A673 (cell line): ENCODE measurements around the gene NDST1. TPM values are rescaled to one million over a fixed set of nuclear protein-coding genes. Genes with fewer than 3 reads are reported as not detected.

ENCODE experiments used
- BruUV-seq: library from RNA; stranded (reverse); fragments of 400-500 nt; replicated peaks from 2 replicates; lab custom pipeline; 2021; lab: Mats Ljungman, UMichigan
- CTCF ChIA-PET: fragments of 300-600 bp; sonication (Branson Sonifier 250); formaldehyde crosslinking; loops from one replicate; lab custom pipeline; 2022; ENCODE audit warnings: antibody characterized with exemption; lab: Charles Lee
- POLR2A ChIA-PET: fragments of 300-600 bp; sonication (Branson Sonifier 250); formaldehyde crosslinking; loops from one replicate; lab custom pipeline; 2022; ENCODE audit warnings: antibody characterized with exemption; ENCODE audit not compliant: low non-redundant PET; lab: Charles Lee
- DNase-seq: peaks from one replicate; pipeline ENCODE4 v3.0.0-alpha.2; 2015; ENCODE audit warnings: low spot score
- H3K27ac ChIP-seq: fragments of 200-600 bp; sonication (generic); 2 replicates; pipeline ENCODE4 v1.5.1; 2016; ENCODE audit warnings: mixed run types, low read depth, mild to moderate bottlenecking, mixed read lengths, antibody characterized with exemption, low read length; ENCODE audit not compliant: poor library complexity, severe bottlenecking
- H3K27me3 ChIP-seq: fragments of 200-600 bp; sonication (generic); replicated peaks from 2 replicates; pipeline ENCODE4 v1.6.1; 2017; ENCODE audit warnings: mixed run types, low read depth, mild to moderate bottlenecking, mixed read lengths, antibody characterized with exemption, low read length; ENCODE audit not compliant: insufficient read depth, poor library complexity
- H3K36me3 ChIP-seq: fragments of 200-600 bp; sonication (generic); 2 replicates; pipeline ENCODE4 v1.6.1; 2016; ENCODE audit warnings: mixed run types, mild to moderate bottlenecking, mixed read lengths, antibody characterized with exemption, low read length; ENCODE audit not compliant: insufficient read depth, poor library complexity, severe bottlenecking
- H3K4me1 ChIP-seq: fragments of 200-600 bp; sonication (generic); 2 replicates; pipeline ENCODE4 v1.6.1; 2017; ENCODE audit warnings: mixed run types, mild to moderate bottlenecking, mixed read lengths, antibody characterized with exemption, low read length; ENCODE audit not compliant: insufficient read depth, poor library complexity, severe bottlenecking
- H3K4me3 ChIP-seq: fragments of 200-600 bp; sonication (generic); 2 replicates; pipeline ENCODE4 v1.5.1; 2016; ENCODE audit warnings: low read depth, mixed run types, mild to moderate bottlenecking, mixed read lengths, low read length; ENCODE audit not compliant: poor library complexity, severe bottlenecking
- H3K9me3 ChIP-seq: fragments of 200-600 bp; sonication (generic); 2 replicates; pipeline ENCODE4 v1.6.1; 2016; ENCODE audit warnings: mixed run types, low read depth, mild to moderate bottlenecking, mixed read lengths, antibody characterized with exemption, low read length; ENCODE audit not compliant: poor library complexity, severe bottlenecking
- EZH2 ChIP-seq: fragments of 200-600 bp; sonication (generic); IDR thresholded peaks from 2 replicates; pipeline ENCODE4 v1.6.1; 2017; ENCODE audit warnings: borderline replicate concordance, low read depth, mild to moderate bottlenecking, mixed read lengths, antibody characterized with exemption, low read length; ENCODE audit not compliant: poor library complexity, severe bottlenecking
- intact Hi-C: fragments of 100-400 bp; cut with micrococcal nuclease; formaldehyde crosslinking; loops from one replicate; pipeline ENCODE4 v1.10.0; 2022; ENCODE audit not compliant: unreplicated experiment
- total RNA-seq: library from RNA; stranded (reverse); gene quantifications from 2 replicates; pipeline ENCODE4 v1.2.3, GENCODE V29; 2021
- TF ChIP-seq, protein P1 (sequence below): fragments of 300-800, 200-600 bp; sonication (generic); conservative IDR thresholded peaks from 2 replicates; pipeline ENCODE4 v1.5.1; 2017; ENCODE audit warnings: low read depth, mild to moderate bottlenecking, antibody characterized with exemption, low read length, moderate library complexity, mixed read lengths

The NDST1 gene
- total RNA-seq, 1 experiment from 2014 or later: 44.0 TPM

DNA sequence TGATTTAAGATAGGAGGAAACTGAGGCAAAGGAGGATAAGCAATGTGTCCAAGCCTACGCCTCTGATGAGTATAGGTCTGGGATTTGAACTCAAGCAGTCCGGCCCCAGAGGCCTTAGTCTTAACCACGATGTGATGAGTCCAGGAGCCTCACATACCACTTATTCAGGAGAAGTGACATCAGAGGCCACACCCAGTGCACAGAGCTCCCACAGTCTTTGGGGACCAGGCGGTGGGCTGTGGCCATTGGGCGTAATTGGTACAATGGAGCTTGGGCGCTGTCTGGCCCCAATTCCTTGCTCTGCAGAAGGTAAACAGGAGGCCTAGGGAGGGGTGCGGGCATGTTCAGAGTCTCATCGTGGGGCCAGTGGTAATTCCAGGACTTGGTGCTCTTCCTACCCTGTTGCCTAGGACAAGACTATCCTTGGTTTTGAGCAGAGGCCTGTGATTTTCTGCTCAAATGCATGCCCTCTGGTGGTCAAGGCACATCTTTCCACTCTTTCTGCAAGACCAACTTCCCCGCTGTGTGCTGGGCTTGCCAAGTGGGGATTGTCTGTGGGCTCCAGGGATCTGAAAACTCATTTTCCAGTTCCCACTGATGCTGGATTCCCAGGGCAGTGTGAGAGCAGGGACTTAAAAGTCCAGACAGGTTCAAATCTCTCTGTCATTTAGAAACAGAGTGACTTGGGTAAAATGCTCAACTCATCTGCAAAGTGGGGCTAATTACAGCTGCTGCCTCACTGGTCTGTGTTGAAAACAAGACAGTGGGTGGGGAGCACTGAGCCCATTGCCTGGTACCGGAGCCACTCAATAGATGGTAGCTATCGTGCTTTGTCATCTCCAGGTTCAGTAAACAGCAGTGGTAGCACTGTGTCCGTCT, 15.8 kb downstream of the NDST1 start:
- Histone ChIP-seq H3K27me3 (no peaks in the 10 kb centered on the region), H3K36me3 (no peaks in the 10 kb centered on the region), H3K27ac (no peak overlapping the region), H3K4me1 (no peaks in the 10 kb centered on the region), H3K4me3 (no peak overlapping the region), H3K9me3 (no peaks in the 10 kb centered on the region)
- POLR2A ChIA-PET: interaction anchor here (0.6 kb wide), 1 partner anchor 321 kb away, joined by 3 read pairs; no protein-coding TSS in a partner anchor
- CTCF ChIA-PET: no interaction called here
- BruUV-seq: no TSS peak
- TF ChIP-seq, protein P1, sequence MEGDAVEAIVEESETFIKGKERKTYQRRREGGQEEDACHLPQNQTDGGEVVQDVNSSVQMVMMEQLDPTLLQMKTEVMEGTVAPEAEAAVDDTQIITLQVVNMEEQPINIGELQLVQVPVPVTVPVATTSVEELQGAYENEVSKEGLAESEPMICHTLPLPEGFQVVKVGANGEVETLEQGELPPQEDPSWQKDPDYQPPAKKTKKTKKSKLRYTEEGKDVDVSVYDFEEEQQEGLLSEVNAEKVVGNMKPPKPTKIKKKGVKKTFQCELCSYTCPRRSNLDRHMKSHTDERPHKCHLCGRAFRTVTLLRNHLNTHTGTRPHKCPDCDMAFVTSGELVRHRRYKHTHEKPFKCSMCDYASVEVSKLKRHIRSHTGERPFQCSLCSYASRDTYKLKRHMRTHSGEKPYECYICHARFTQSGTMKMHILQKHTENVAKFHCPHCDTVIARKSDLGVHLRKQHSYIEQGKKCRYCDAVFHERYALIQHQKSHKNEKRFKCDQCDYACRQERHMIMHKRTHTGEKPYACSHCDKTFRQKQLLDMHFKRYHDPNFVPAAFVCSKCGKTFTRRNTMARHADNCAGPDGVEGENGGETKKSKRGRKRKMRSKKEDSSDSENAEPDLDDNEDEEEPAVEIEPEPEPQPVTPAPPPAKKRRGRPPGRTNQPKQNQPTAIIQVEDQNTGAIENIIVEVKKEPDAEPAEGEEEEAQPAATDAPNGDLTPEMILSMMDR: peak; percentile 67
- no peak for TF ChIP-seq EZH2
- DNase-seq: peak; percentile 72
- intact Hi-C loops: loop anchor here (1.0 to 5.0 kb wide), 2 partner anchors 36 to 64 kb away; no protein-coding TSS in a partner anchor

DNA sequence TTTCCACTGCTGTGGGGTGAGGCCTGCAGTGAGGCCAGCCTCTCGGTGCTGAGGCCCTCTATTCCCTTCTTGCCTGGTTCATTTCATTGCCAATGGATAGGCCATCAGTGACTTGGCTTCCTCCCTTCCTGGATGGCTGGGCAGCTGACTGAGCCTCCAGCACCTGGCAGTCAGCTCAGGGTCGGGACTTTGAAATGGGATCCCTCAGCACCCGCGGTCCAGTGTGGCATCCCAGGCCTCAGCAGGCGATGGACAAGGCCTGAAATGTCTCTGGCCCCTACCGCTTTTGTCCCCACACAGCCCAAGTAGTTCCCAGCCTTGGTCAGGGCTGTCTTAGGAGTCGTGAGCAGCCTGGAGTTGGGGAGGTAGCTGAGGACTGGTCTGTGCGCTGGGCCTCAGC, 17.2 kb downstream of the NDST1 start:
- no peak overlapping the region for H3K27ac ChIP-seq
- H3K9me3 ChIP-seq: no peaks in the 10 kb centered on the region
- H3K27me3 ChIP-seq: no peaks in the 10 kb centered on the region
- BruUV-seq: no TSS peak
- ChIA-PET POLR2A (no interaction called here), CTCF (interaction anchor here (0.6 kb wide), 1 partner anchor 19 kb away, joined by 4 read pairs; no protein-coding TSS in a partner anchor)
- DNase-seq: no peak
- no peaks in the 10 kb centered on the region for H3K36me3 ChIP-seq
- H3K4me1 ChIP-seq: peaks cover 11% of the 10 kb centered on the region
- intact Hi-C loops: no loop called here
- no peak overlapping the region for H3K4me3 ChIP-seq
- no peak for TF ChIP-seq EZH2
- TF ChIP-seq, protein P1: no peak

DNA sequence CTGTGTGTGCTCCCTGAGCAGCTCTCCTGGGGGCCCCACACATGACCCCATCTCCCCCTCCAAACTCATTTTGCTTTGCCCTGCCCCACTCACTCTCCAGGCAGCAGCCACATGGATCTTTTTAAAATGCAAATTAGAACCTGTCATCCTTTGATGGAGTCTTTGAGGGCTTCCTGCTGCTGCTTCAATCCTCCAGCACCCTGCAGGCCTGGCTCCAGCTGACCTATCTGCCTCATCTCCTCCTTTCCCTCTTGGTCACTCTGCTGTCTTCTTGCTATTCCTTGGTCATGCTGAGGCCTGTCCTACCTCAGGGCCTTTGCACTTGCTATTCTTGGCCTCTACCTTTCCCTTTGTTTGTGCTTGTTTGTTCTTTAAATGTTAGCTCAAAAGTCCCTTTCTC, 17.9 kb downstream of the NDST1 start:
- POLR2A ChIA-PET: no interaction called here
- Histone ChIP-seq H3K9me3 (no peaks in the 10 kb centered on the region), H3K27ac (no peak overlapping the region), H3K27me3 (no peaks in the 10 kb centered on the region), H3K4me1 (peaks cover 12% of the 10 kb centered on the region), H3K36me3 (no peaks in the 10 kb centered on the region), H3K4me3 (no peak overlapping the region)
- no TSS peak for BruUV-seq
- TF ChIP-seq, protein P1: no peak
- TF ChIP-seq EZH2: no peak
- intact Hi-C loops: no loop called here
- no peak for DNase-seq
- CTCF ChIA-PET: no interaction called here
